GM12865 (cell line): Measurements from ENCODE around the gene IQGAP2.

Experiments
- DNase-seq: peaks from one replicate; pipeline ENCODE4 v3.0.0; 2010; ENCODE audit warnings: low read depth
- H3K4me3 ChIP-seq: 2 replicates; pipeline ENCODE4 v1.5.1; 2011; ENCODE audit warnings: mild to moderate bottlenecking, low read depth, low read length, control low read depth
- CTCF ChIP-seq: IDR thresholded peaks from 2 replicates; pipeline ENCODE4 v1.5.1; 2011; ENCODE audit warnings: low read length, control low read depth, low read depth, inconsistent platforms; ENCODE audit not compliant: insufficient read depth; ENCODE audit errors: missing control alignments

The IQGAP2 gene

GRCh38 chr5:76746677-76747076 is 343.6 kb downstream of the IQGAP2 start:
- no peak for DNase-seq
- TF ChIP-seq CTCF = no peak
- no peak overlapping the region for H3K4me3 ChIP-seq

- TF ChIP-seq CTCF = no peak
- no peak for DNase-seq
- no peak overlapping the region for H3K4me3 ChIP-seq
Observed at GRCh38 chr5:76747706-76748105, 344.6 kb downstream of the IQGAP2 start.

- H3K4me3 ChIP-seq = no peak overlapping the region
- DNase-seq = no peak
- no peak for TF ChIP-seq CTCF
Observed at GRCh38 chr5:76751291-76751690, 348.2 kb downstream of the IQGAP2 start.

GRCh38 chr5:76754668-76755078 is 351.6 kb downstream of the IQGAP2 start:
- H3K4me3 ChIP-seq = no peak overlapping the region
- no peak for TF ChIP-seq CTCF
- DNase-seq = no peak

- no peak for DNase-seq
- TF ChIP-seq CTCF = no peak
- H3K4me3 ChIP-seq = no peak overlapping the region
Observed at GRCh38 chr5:76755779-76756637, 352.9 kb downstream of the IQGAP2 start.

GRCh38 chr5:76757049-76757448 is 354.0 kb downstream of the IQGAP2 start:
- H3K4me3 ChIP-seq = no peak overlapping the region
- no peak for TF ChIP-seq CTCF
- DNase-seq = no peak
